Activated CD4-positive, alpha-beta T cell treated with anti-CD3 and anti-CD28 coated beads, Interleukin-2, amount 50 U/mL, for 4 hours (primary cell): ENCODE data around the gene PLXNA4.
"Not testable (repeated sequence)": the region's sequence is repeated elsewhere in the genome, so short reads cannot be mapped to it uniquely, and the experiment has no call there.

Source experiments
- DNase-seq, 2 experiments: peaks; one replicate each; pipeline ENCODE4 v3.0.0-alpha.2; 2020

The PLXNA4 gene

GRCh38 chr7:132190683-132191082 is 385.6 kb downstream of the PLXNA4 start:
- DNase-seq: no peak

DNA sequence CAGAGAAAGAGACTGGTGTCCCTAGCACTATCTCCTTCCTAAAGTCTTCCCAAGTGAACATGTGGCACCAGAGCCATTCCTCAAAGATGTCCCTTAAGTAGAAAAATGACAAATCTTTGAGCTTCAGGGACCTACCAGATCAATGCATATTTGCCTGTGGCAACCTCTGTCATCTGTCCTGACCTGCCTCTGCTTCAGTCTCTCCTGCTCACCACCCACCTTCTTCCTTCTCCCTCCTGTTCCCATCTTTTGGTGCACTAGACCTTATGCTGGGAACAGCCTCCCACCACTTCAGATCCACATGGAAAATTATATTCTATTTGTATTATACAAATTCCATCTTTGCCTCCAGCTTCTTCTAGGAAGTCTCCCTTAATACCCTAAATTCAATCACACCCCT is 386.4 kb downstream of the PLXNA4 start:
- no peak for DNase-seq

DNA sequence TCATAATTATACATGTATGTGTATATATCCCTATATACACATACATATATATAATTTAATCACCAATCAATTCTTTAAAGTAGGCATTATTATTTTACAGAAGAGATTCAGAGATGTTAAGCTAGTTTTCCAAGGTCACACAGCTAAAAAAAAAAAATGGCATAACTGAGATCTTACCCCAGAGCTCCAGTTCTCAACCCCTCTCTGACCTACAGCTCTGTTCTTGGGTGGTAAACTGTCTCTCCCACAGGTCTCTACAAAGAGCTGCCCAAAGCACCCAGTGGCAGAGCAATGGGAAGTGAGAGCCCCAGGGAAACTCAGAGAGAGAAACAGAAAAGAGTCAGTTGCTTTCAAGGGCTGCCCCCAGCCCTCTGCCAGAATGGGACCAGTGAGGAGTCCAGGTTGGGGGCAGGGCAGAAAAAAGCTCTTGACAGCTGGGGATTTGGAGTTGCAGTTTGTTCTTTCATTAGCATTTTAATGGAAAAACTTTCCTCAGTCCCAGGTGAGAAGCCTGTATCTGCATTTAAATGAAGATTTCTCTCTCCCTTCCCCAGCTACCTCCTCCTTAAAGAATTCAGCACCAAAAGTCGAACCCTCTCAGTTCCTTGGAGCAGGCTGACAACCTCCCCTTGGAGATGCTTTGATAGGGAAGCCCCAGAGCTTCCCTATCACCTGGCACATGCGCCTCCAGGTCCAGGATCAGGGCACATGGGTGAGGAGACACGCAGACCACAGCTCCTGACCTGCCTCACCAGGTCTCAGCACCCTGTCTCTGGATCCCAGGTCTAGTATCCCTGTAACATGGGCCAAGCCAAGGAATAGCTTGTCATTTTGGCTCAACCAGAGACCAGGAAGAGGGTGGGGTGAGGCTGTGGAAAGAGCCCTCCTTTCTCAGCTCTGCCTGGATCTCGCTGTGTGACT is 388.1 kb downstream of the PLXNA4 start:
- no peak for DNase-seq

- no peak for DNase-seq
Measured at GRCh38 chr7:132187391-132187790, 388.9 kb downstream of the PLXNA4 start.

DNA sequence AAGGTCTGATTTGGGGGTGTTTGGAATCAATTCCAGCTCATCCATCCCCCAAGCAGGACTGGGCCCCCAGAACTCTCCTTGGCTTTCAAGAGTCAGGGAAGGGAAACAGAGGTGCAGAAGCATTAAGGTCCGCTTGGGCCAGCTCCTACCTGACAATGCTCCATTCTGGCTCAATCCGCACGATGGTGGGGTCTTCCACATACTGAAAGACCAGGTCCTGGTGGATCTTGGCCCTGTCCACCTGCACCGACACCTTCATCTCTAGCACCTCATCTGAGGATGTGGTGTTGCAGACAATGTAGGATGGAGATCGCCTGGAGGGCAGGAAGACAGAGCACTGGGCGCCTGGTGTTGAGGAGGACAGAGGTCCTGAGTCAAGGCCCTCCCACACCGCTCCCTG is 391.1 kb downstream of the PLXNA4 start:
- DNase-seq: no peak

GRCh38 chr7:132183781-132184380 is 392.4 kb downstream of the PLXNA4 start:
- no peak for DNase-seq

GRCh38 chr7:132182992-132183391 is 393.3 kb downstream of the PLXNA4 start:
- no peak for DNase-seq

- DNase-seq: no peak
Measured at GRCh38 chr7:132181946-132182685, 394.2 kb downstream of the PLXNA4 start.

GRCh38 chr7:132181371-132181770 is 394.9 kb downstream of the PLXNA4 start:
- no peak for DNase-seq

DNA sequence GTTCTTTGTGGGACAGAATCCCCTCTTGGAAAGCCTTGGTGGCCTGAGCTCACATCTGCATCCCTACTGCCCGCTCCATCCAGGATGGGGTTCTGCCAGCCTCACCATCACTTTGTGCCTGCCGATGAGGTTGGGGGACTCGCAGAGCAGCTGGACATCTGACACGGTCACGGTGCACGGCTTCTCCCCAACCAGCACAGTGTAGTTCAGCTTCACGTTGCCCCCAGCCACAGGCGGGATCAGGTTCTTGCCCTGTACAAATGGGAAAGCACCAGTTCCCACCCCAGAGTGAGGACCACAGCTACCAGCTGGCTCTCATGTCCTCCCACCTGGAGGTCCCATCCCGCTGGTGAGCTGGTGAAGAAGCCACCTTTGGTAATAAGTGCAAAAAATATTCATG is 395.8 kb downstream of the PLXNA4 start:
- DNase-seq: no peak

GRCh38 chr7:132179681-132180080 is 396.6 kb downstream of the PLXNA4 start:
- DNase-seq: no peak

- no peak for DNase-seq
Measured at GRCh38 chr7:132179080-132179430, 397.2 kb downstream of the PLXNA4 start.

- DNase-seq: not testable (repeated sequence)
Measured at GRCh38 chr7:132178402-132179079, 397.7 kb downstream of the PLXNA4 start.

DNA sequence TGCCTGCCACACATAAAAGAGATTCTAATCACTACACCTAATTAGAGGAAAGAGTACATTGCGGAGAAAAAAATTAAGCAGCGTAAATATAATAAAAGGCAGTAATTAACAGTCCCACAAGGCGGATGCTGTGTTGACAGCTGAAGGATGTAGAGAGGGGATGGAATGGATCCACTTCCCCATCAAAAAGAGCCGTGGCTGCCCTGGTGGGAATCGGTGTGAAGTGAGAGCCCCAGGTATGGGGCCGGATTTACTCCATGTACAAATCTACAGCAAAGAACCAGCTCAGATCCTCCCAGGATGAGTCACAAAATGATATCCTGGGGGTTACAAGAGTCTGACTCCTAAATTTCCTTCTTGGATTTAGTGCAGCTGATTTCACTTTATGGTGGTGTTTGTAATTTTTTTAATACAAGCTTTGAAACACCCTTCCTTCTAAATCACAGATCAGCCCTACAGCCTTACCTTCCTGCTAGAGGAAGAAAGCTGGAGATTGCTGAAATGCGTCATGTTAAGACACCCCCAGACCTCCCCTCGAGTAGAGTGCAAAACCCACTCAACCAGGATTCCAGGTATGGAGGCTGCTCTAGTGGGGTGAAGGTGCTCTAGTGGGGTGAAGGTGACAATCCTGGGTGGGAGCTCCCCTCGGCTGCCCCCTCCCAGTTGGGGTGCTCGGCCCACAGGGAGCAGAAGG is 398.4 kb downstream of the PLXNA4 start:
- no peak for DNase-seq

- no peak for DNase-seq
Measured at GRCh38 chr7:132176719-132177118, 399.6 kb downstream of the PLXNA4 start.

- no peak for DNase-seq
Measured at GRCh38 chr7:132171130-132171576, 405.1 kb downstream of the PLXNA4 start.

DNA sequence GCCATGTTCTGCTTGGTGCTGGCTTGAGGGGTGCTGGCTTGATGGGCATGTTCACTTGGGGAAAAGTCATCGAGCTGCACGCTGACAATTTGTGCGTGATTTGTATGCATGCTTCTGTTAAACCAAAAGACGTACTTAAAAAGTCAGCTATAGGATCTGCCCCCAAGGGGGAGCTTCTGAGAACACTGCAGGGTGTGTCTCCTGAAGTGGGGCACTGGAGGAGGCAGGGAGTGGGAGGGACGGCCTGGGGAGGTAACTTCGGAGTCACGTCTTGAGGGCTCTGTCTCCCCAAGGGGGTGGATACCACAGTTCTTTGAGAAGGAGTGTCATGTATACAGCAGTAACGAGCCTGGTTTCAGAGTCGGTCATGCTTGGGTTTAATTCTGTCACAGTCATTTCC is 406.5 kb downstream of the PLXNA4 start:
- no peak for DNase-seq

GRCh38 chr7:132168239-132168638 is 408.0 kb downstream of the PLXNA4 start:
- DNase-seq: no peak

DNA sequence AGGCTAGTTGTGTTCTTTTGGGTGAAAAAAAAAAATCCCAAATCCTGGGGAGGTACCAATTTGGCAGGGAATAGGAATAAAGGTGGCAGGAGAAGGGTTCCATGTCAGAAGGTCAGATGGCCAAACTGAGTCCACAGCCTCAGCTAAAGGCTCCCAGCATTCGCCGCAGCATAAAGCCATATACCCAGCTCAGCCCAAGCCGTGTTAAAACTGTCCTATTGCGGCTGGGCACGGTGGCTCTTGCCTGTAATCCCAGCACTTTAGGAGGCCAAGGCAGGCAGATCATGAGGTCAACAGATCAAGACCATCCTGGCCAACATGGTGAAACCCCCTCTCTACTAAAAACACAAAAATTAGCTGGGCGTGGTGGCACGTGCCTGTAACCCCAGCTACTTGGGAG is 410.6 kb downstream of the PLXNA4 start:
- not testable (repeated sequence) for DNase-seq

DNA sequence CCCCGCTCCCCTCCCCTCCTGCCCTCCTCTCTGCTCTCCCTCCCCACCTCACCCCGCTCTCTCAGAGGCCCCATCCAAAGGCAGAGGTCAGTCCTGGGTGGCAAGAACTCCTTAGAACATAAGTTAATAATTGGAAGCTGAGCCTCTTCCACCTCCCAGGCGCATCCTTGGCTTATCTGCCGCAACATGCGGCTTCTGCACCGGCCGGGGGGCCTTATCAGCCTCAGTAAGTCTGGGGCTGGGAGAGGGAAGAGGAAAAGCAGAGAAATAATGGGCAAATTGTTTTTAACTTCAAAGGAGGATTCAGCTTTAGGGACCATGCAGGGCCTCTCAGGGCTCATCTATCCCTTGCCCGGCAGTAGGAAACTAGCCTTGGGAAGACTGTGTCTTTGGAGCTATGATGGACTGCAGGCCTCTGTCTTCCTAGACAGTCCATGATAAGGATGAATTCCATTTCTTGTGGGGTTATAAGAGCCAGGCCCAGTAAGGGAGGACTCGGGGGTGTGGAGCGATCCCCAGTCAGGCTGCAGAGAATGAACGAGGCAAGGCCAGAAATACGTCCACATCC is 411.6 kb downstream of the PLXNA4 start:
- no peak for DNase-seq

GRCh38 chr7:132162556-132163144 is 413.6 kb downstream of the PLXNA4 start:
- DNase-seq: no peak

GRCh38 chr7:132161976-132162375 is 414.3 kb downstream of the PLXNA4 start:
- no peak for DNase-seq
